H4 (cell line): ENCODE measurements around the gene LIG1. TPM values are rescaled to one million over a fixed set of nuclear protein-coding genes. Genes with fewer than 3 reads are reported as not detected.
"Not testable (repeated sequence)": the region's sequence is repeated elsewhere in the genome, so short reads cannot be mapped to it uniquely, and the experiment has no call there.

ENCODE experiments used
- DNase-seq: peaks from one replicate; pipeline ENCODE4 v3.0.0-alpha.2; 2015; ENCODE audit warnings: low spot score
- total RNA-seq: library from RNA; depleted of rRNA; stranded (reverse); fragments of >200 nt; shearing (Covaris generic); gene quantifications from 2 replicates; pipeline ENCODE4 v1.2.3, GENCODE V29; 2014; rRNA removed

The LIG1 gene
- total RNA-seq, 1 experiment from 2014 or later = 58.5 TPM

- peak; percentile 40 for DNase-seq
These were observed 85.1 kb downstream of the LIG1 start for GRCh38 chr19:48085076-48085475.

GRCh38 chr19:48081106-48081505, 89.0 kb downstream of the LIG1 start:
- DNase-seq = no peak

GRCh38 chr19:48070177-48070769, 99.9 kb downstream of the LIG1 start:
- not testable (repeated sequence) for DNase-seq

- DNase-seq = no peak
These were observed 100.7 kb downstream of the LIG1 start for GRCh38 chr19:48069435-48069834.

Other genes with a start within 250 kb of the LIG1 start
- not detected in 2 replicates for gene BSPH1, start 178.2 kb downstream of the LIG1 start, total RNA-seq
- gene ELSPBP1, start 175.7 kb downstream of the LIG1 start, total RNA-seq = 0.08 and 0.68 TPM in 2 replicates
- gene CABP5, start 126.3 kb downstream of the LIG1 start, total RNA-seq = 0.47 TPM in 1 of 2 replicates, not detected in the other
- gene PLA2G4C, start 59.5 kb downstream of the LIG1 start, total RNA-seq = 2.8 and 3.0 TPM in 2 replicates
- 0.54 and 0.84 TPM in 2 replicates for gene ZSWIM9, start 336 bp upstream of the LIG1 start, total RNA-seq
- 9.6 and 18.6 TPM in 2 replicates for gene CARD8, start 85.6 kb upstream of the LIG1 start, total RNA-seq
- 0.06 TPM in 1 of 2 replicates, not detected in the other for gene ZNF114, start 99.7 kb upstream of the LIG1 start, total RNA-seq
- 80.2 and 150 TPM in 2 replicates for gene EMP3, start 155.2 kb upstream of the LIG1 start, total RNA-seq
- gene TMEM143, start 193.6 kb upstream of the LIG1 start, total RNA-seq = 3.3 and 3.6 TPM in 2 replicates
- gene SYNGR4, start 194.0 kb upstream of the LIG1 start, total RNA-seq = 0.35 TPM in 1 of 2 replicates, not detected in the other
- 127 and 219 TPM in 2 replicates for gene KDELR1, start 221.2 kb upstream of the LIG1 start, total RNA-seq
- gene GRIN2D, start 223.3 kb upstream of the LIG1 start, total RNA-seq = not detected in 2 replicates